ENCODE results near the gene POLR2E.

- TF ChIP-seq CTCF (IDR thresholded peaks at IDR 0.05) (no peak), POLR2AphosphoS5 (IDR thresholded peaks at IDR 0.05) (no peak)
Measured at GRCh38 chr19:1041272-1041834, 53.8 kb downstream of the POLR2E start.

All from sigmoid colon (tissue), 4 donors.